ENCODE measurements around the gene TAF13. TPM values are rescaled to one million over a fixed set of nuclear protein-coding genes. Genes with fewer than 3 reads are reported as not detected.

TAF13 gene
- total RNA-seq, 1 donor from 2014 or later = 28.7 TPM

- no peak for DNase-seq (ENCODE audit: extremely low spot score in 2 of 2)
- peak overlapping the region in 1 of 2 donors; percentile 36 for H3K4me3 ChIP-seq
- no peak overlapping the region for H3K27ac ChIP-seq
- H3K9me3 ChIP-seq = no peaks in the 10 kb centered on the region
- no peaks in the 10 kb centered on the region for H3K36me3 ChIP-seq
- no peaks in the 10 kb centered on the region for H3K27me3 ChIP-seq
- intact Hi-C loops (cut with DNase I) = no loop called here
- peaks cover 26% of the 10 kb centered on the region for H3K4me1 ChIP-seq
- TF ChIP-seq POLR2A (IDR thresholded peaks at IDR 0.05) (no peak), POLR2AphosphoS5 (IDR thresholded peaks at IDR 0.05; ENCODE audit: insufficient read depth in 1 of 2, low read depth in 1 of 2) (no peak), CTCF (IDR thresholded peaks at IDR 0.05) (no peak)
Measured at GRCh38 chr1:109112056-109112651, 36.4 kb upstream of the TAF13 start.

- Histone ChIP-seq H3K4me3 (no peak overlapping the region), H3K36me3 (no peaks in the 10 kb centered on the region), H3K4me1 (peaks cover 26% of the 10 kb centered on the region), H3K9me3 (no peaks in the 10 kb centered on the region), H3K27me3 (no peaks in the 10 kb centered on the region), H3K27ac (no peak overlapping the region)
- TF ChIP-seq POLR2A (IDR thresholded peaks at IDR 0.05) (no peak), CTCF (IDR thresholded peaks at IDR 0.05) (no peak), POLR2AphosphoS5 (IDR thresholded peaks at IDR 0.05; ENCODE audit: insufficient read depth in 1 of 2, low read depth in 1 of 2) (no peak)
- no peak for DNase-seq (ENCODE audit: extremely low spot score in 2 of 2)
- intact Hi-C loops (cut with DNase I) = no loop called here
Measured at GRCh38 chr1:109111386-109112055, 35.7 kb upstream of the TAF13 start.

GRCh38 chr1:109109906-109110305, 34.1 kb upstream of the TAF13 start:
- H3K4me1 ChIP-seq = peaks cover 26% of the 10 kb centered on the region
- H3K27me3 ChIP-seq = no peaks in the 10 kb centered on the region
- DNase-seq (ENCODE audit: extremely low spot score in 2 of 2) = no peak
- no peak overlapping the region for H3K27ac ChIP-seq
- TF ChIP-seq POLR2AphosphoS5 (IDR thresholded peaks at IDR 0.05; ENCODE audit: insufficient read depth in 1 of 2, low read depth in 1 of 2) (no peak), POLR2A (IDR thresholded peaks at IDR 0.05) (no peak)
- H3K4me3 ChIP-seq = no peak overlapping the region
- H3K36me3 ChIP-seq = no peaks in the 10 kb centered on the region
- intact Hi-C loops (cut with DNase I) = no loop called here
- no peaks in the 10 kb centered on the region for H3K9me3 ChIP-seq

GRCh38 chr1:109107785-109108184, 32.0 kb upstream of the TAF13 start:
- intact Hi-C loops (cut with DNase I) = no loop called here
- DNase-seq (ENCODE audit: extremely low spot score in 2 of 2) = no peak
- Histone ChIP-seq H3K9me3 (no peaks in the 10 kb centered on the region), H3K27ac (no peak overlapping the region), H3K4me1 (peaks cover 9% of the 10 kb centered on the region), H3K27me3 (no peaks in the 10 kb centered on the region), H3K36me3 (no peaks in the 10 kb centered on the region), H3K4me3 (no peak overlapping the region)
- TF ChIP-seq POLR2A (IDR thresholded peaks at IDR 0.05) = no peak
- no peak for TF ChIP-seq CTCF (IDR thresholded peaks at IDR 0.05)
- TF ChIP-seq POLR2AphosphoS5 (IDR thresholded peaks at IDR 0.05; ENCODE audit: insufficient read depth in 1 of 2, low read depth in 1 of 2) = no peak

- Histone ChIP-seq H3K4me3 (no peak overlapping the region), H3K36me3 (no peaks in the 10 kb centered on the region), H3K4me1 (peaks cover 10% of the 10 kb centered on the region), H3K27me3 (no peaks in the 10 kb centered on the region), H3K27ac (no peak overlapping the region), H3K9me3 (no peaks in the 10 kb centered on the region)
- intact Hi-C loops (cut with DNase I) = no loop called here
- TF ChIP-seq CTCF (IDR thresholded peaks at IDR 0.05) = no peak
- no peak for TF ChIP-seq POLR2A (IDR thresholded peaks at IDR 0.05)
- DNase-seq (ENCODE audit: extremely low spot score in 2 of 2) = no peak
Measured at GRCh38 chr1:109105881-109106280, 30.1 kb upstream of the TAF13 start.

Data from vagina (tissue), 2 donors.